ENCODE results near the gene DNM3. TPM values are rescaled to one million over a fixed set of nuclear protein-coding genes. Genes with fewer than 3 reads are reported as not detected.

The DNM3 gene
- total RNA-seq, 1 donor from 2014 or later, result 0.41 TPM

GRCh38 chr1:172154551-172154950 is 313.3 kb downstream of the DNM3 start:
- H3K27me3 Mint-ChIP-seq (ENCODE audit: low read depth), result no peaks in the 10 kb centered on the region
- peaks cover 11% of the 10 kb centered on the region for H3K36me3 Mint-ChIP-seq (ENCODE audit: low read depth)
- peak overlapping the region; percentile 88 for H3K27ac Mint-ChIP-seq
- no peak for DNase-seq (ENCODE audit: low spot score)
- H3K9me3 Mint-ChIP-seq, result peaks cover 12% of the 10 kb centered on the region
- H3K4me1 Mint-ChIP-seq (ENCODE audit: low read depth), result peaks cover 15% of the 10 kb centered on the region
- peak overlapping the region; percentile 52 for H3K4me3 Mint-ChIP-seq (ENCODE audit: low read depth)
- intact Hi-C loops (cut with micrococcal nuclease), result loop anchor here (1.0 to 10.0 kb wide), 3 partner anchors 20 to 120 kb away; no protein-coding TSS in a partner anchor

GRCh38 chr1:172155766-172156165 is 314.5 kb downstream of the DNM3 start:
- no peaks in the 10 kb centered on the region for H3K27me3 Mint-ChIP-seq (ENCODE audit: low read depth)

GRCh38 chr1:172162236-172162635 is 320.9 kb downstream of the DNM3 start:
- Mint-ChIP-seq H3K36me3 (ENCODE audit: low read depth) (no peaks in the 10 kb centered on the region), H3K4me3 (ENCODE audit: low read depth) (no peak overlapping the region), H3K4me1 (ENCODE audit: low read depth) (peaks cover 6% of the 10 kb centered on the region), H3K27me3 (ENCODE audit: low read depth) (no peaks in the 10 kb centered on the region), H3K27ac (no peak overlapping the region), H3K9me3 (no peaks in the 10 kb centered on the region)
- no peak for DNase-seq (ENCODE audit: low spot score)
- intact Hi-C loops (cut with micrococcal nuclease), result no loop called here

More at GRCh38 chr1:172155766-172156165, 314.5 kb downstream of the DNM3 start:
- no peak for DNase-seq (ENCODE audit: low spot score)
- H3K9me3 Mint-ChIP-seq, result peaks cover 12% of the 10 kb centered on the region
- H3K36me3 Mint-ChIP-seq (ENCODE audit: low read depth), result peaks cover 11% of the 10 kb centered on the region
- peaks cover 15% of the 10 kb centered on the region for H3K4me1 Mint-ChIP-seq (ENCODE audit: low read depth)
- intact Hi-C loops (cut with micrococcal nuclease), result loop anchor here (2.0 to 10.0 kb wide), 2 partner anchors 21 to 119 kb away; no protein-coding TSS in a partner anchor
- no peak overlapping the region for H3K27ac Mint-ChIP-seq
- no peak overlapping the region for H3K4me3 Mint-ChIP-seq (ENCODE audit: low read depth)

DNA sequence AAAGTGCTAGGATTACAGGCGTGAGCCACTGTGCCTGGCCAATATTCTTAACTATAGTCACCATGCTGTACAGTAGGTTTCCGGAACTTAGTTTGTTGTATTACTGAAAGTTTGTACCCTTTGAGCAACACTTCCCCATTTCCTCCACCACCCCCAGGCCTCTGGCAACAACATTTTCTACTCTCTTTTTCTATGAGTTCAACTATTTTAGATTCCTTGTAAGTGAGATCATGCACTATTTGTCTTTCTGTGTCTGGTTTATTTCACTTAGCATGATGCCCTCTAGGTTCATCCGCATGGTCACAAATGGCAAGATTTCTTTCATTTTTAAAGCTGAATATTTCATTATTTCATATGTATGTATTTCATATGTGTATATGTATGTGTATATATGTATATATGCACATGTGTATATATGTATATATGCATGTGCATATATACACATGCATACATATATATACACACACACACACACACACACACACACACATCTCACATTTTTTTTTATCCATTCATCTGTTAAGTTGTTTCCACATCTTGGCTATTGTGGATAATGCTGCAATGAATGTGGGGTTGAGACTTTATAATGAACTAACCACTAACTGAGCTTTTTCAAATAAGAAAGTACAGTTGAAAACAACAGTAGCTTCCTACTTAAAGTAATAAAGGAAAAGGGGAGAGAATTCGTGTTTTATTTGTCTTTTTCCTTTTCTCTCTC is 322.4 kb downstream of the DNM3 start:
- H3K9me3 Mint-ChIP-seq, result no peaks in the 10 kb centered on the region
- no peak for DNase-seq (ENCODE audit: low spot score)

DNA sequence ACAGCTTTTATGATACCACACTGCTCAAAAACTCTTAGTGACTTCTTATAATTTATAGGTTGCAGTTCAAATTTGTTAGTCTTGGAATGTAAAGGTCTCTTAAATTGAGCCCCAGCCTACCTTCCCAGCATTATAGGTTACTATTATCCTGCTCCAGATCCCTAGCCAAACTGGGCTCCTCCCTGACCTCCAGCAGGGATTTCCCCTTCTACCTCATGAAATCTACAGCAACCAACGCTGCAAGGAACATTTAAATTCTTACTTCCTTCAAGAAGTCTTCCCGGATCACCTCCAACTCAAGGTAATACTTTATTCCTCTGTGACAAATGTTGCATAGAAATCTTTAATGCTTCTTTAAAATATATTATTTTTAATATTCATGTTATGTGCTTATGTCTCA is 324.1 kb downstream of the DNM3 start:
- no peaks in the 10 kb centered on the region for H3K9me3 Mint-ChIP-seq

More for the DNA sequence above, 322.4 kb downstream of the DNM3 start:
- Mint-ChIP-seq H3K27ac (no peak overlapping the region), H3K4me1 (ENCODE audit: low read depth) (peaks cover 6% of the 10 kb centered on the region), H3K36me3 (ENCODE audit: low read depth) (no peaks in the 10 kb centered on the region), H3K27me3 (ENCODE audit: low read depth) (no peaks in the 10 kb centered on the region), H3K4me3 (ENCODE audit: low read depth) (no peak overlapping the region)
- intact Hi-C loops (cut with micrococcal nuclease), result no loop called here

DNA sequence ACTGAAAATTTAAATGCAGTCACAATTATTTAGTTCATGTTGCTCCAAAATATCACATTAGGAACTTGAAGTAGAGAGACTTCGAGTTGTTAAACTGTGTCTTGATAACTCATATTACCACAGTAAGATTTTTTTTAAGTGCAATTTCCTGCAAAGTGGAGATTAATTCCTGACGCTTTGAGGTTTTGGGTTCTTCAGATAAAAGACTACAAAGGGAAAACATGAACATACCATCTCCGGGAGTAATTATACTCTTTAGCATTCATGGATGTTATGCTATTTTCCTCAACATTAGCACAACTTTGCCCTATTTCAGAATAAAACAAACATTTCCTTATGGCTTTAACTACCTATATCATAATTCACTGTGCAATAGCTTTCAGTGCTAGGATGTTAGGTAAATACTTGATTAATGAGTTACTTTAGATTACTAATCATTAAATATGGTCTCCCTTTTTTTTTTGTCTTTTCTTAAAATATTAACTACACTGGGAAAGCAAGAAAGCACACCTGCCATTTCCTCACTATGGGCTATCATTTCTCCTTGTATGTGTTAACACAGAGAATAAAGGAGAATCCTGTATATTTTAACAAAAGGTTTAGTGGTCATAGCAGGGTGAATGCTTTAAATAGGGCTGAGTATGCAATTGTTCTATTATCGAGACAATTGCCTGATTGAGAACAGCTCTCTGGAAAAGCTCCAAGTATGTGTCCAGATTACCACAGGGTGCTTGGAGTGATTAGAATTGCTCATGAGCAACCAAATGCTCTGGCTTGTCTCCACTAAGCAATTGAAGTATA is 326.7 kb downstream of the DNM3 start:
- DNase-seq (ENCODE audit: low spot score), result no peak
- Mint-ChIP-seq H3K4me3 (ENCODE audit: low read depth) (no peak overlapping the region), H3K36me3 (ENCODE audit: low read depth) (no peaks in the 10 kb centered on the region), H3K27ac (no peak overlapping the region), H3K27me3 (ENCODE audit: low read depth) (peaks cover 1% of the 10 kb centered on the region), H3K4me1 (ENCODE audit: low read depth) (peaks cover 6% of the 10 kb centered on the region), H3K9me3 (no peaks in the 10 kb centered on the region)
- intact Hi-C loops (cut with micrococcal nuclease), result no loop called here

More for the DNA sequence above, 324.1 kb downstream of the DNM3 start:
- Mint-ChIP-seq H3K4me3 (ENCODE audit: low read depth) (no peak overlapping the region), H3K27ac (no peak overlapping the region), H3K4me1 (ENCODE audit: low read depth) (peaks cover 6% of the 10 kb centered on the region), H3K36me3 (ENCODE audit: low read depth) (no peaks in the 10 kb centered on the region), H3K27me3 (ENCODE audit: low read depth) (no peaks in the 10 kb centered on the region)
- DNase-seq (ENCODE audit: low spot score), result no peak
- intact Hi-C loops (cut with micrococcal nuclease), result no loop called here

DNA sequence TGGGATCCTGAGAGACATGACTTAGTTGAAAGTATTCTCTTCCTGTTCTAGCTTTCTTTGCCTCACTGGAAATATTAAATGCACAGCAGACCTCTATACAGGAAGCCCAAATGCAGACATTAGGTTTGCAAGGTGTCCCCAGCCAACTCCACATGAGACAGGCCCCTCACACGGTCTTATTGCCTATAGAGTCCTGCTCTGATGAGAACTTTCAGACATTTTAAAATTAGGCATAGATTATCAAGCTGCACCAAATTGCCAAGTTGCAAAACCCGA is 327.2 kb downstream of the DNM3 start:
- Mint-ChIP-seq H3K4me1 (ENCODE audit: low read depth) (peaks cover 6% of the 10 kb centered on the region), H3K9me3 (no peaks in the 10 kb centered on the region), H3K4me3 (ENCODE audit: low read depth) (no peak overlapping the region), H3K27me3 (ENCODE audit: low read depth) (peaks cover 2% of the 10 kb centered on the region), H3K27ac (no peak overlapping the region), H3K36me3 (ENCODE audit: low read depth) (no peaks in the 10 kb centered on the region)
- no peak for DNase-seq (ENCODE audit: low spot score)
- intact Hi-C loops (cut with micrococcal nuclease), result no loop called here

- Mint-ChIP-seq H3K27ac (no peak overlapping the region), H3K36me3 (ENCODE audit: low read depth) (no peaks in the 10 kb centered on the region), H3K4me1 (ENCODE audit: low read depth) (peaks cover 6% of the 10 kb centered on the region), H3K9me3 (no peaks in the 10 kb centered on the region), H3K4me3 (ENCODE audit: low read depth) (no peak overlapping the region), H3K27me3 (ENCODE audit: low read depth) (peaks cover 2% of the 10 kb centered on the region)
- intact Hi-C loops (cut with micrococcal nuclease), result no loop called here
- DNase-seq (ENCODE audit: low spot score), result no peak
Measured at GRCh38 chr1:172169836-172170235, 328.5 kb downstream of the DNM3 start.

GRCh38 chr1:172172352-172172831 is 331.1 kb downstream of the DNM3 start:
- intact Hi-C loops (cut with micrococcal nuclease), result no loop called here
- DNase-seq (ENCODE audit: low spot score), result no peak
- Mint-ChIP-seq H3K9me3 (no peaks in the 10 kb centered on the region), H3K36me3 (ENCODE audit: low read depth) (no peaks in the 10 kb centered on the region), H3K4me3 (ENCODE audit: low read depth) (no peak overlapping the region), H3K27ac (no peak overlapping the region), H3K27me3 (ENCODE audit: low read depth) (peaks cover 2% of the 10 kb centered on the region), H3K4me1 (ENCODE audit: low read depth) (peaks cover 6% of the 10 kb centered on the region)

DNA sequence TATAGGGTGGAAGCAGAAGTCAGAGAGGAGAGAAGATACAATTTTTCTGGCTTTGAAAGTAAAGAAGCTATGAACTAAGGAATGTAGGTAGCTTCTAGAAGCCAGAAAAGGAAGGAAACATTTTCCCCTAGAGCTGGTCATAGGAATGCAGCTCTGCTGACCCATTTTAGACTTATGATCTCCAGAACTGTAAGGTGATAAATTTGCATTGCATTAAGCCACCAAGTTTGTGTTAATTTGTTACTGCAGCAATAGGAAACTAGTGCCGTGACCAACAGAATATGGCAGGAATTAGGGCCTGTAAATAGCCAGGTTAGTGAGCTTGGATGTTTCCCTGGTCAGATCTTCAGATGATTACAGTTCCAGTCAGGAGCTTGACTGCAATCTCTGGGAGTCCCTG is 334.9 kb downstream of the DNM3 start:
- intact Hi-C loops (cut with micrococcal nuclease), result no loop called here
- no peaks in the 10 kb centered on the region for H3K9me3 Mint-ChIP-seq
- H3K4me1 Mint-ChIP-seq (ENCODE audit: low read depth), result peaks cover 13% of the 10 kb centered on the region
- H3K36me3 Mint-ChIP-seq (ENCODE audit: low read depth), result no peaks in the 10 kb centered on the region
- no peak for DNase-seq (ENCODE audit: low spot score)
- peaks cover 2% of the 10 kb centered on the region for H3K27me3 Mint-ChIP-seq (ENCODE audit: low read depth)
- no peak overlapping the region for H3K27ac Mint-ChIP-seq
- H3K4me3 Mint-ChIP-seq (ENCODE audit: low read depth), result no peak overlapping the region

DNA sequence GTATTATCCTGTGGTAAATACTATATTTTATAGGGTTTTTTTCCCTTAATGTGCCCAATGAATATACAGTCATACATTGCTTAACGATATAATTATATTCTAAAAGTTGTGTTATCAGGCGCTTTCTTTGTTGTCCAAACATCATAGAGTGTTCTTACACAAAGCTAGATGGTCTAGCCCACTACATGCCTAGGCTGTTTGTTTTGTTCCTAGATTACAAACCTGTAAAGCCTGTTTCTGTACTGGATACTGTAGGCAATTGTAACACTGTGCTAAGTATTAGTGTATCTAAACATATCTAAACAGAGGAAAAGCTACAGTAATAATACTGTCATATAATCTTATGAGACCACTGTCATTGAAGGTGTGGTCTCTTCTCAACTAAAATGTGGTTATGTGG is 336.6 kb downstream of the DNM3 start:
- H3K9me3 Mint-ChIP-seq, result no peaks in the 10 kb centered on the region
- H3K4me1 Mint-ChIP-seq (ENCODE audit: low read depth), result peaks cover 28% of the 10 kb centered on the region
- peaks cover 2% of the 10 kb centered on the region for H3K27me3 Mint-ChIP-seq (ENCODE audit: low read depth)
- no peak overlapping the region for H3K4me3 Mint-ChIP-seq (ENCODE audit: low read depth)
- H3K27ac Mint-ChIP-seq, result no peak overlapping the region
- peaks cover 2% of the 10 kb centered on the region for H3K36me3 Mint-ChIP-seq (ENCODE audit: low read depth)
- intact Hi-C loops (cut with micrococcal nuclease), result no loop called here
- DNase-seq (ENCODE audit: low spot score), result no peak

DNA sequence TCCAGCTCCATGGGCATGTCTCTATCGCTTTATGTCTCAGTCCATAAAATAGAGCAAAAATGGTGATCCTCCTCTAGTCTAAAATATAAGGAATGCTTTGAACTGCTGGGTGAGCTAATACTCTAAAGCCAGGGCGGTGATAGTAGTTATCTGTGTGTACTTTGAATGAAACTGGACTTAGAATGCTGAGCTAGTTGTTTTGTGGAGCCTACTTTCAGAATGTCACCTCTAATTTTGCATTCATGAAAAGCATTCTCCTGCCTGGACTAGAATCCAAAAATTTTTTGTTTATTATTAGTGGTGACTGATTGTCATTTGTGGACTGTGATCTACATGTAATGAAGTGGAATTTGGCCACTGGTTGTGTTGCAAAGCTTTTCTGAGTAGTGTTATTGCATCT is 337.6 kb downstream of the DNM3 start:
- no peak for DNase-seq (ENCODE audit: low spot score)
- Mint-ChIP-seq H3K9me3 (no peaks in the 10 kb centered on the region), H3K27ac (no peak overlapping the region), H3K4me3 (ENCODE audit: low read depth) (no peak overlapping the region), H3K36me3 (ENCODE audit: low read depth) (peaks cover 2% of the 10 kb centered on the region), H3K27me3 (ENCODE audit: low read depth) (no peaks in the 10 kb centered on the region), H3K4me1 (ENCODE audit: low read depth) (peaks cover 30% of the 10 kb centered on the region)
- intact Hi-C loops (cut with micrococcal nuclease), result no loop called here

- Mint-ChIP-seq H3K36me3 (ENCODE audit: low read depth) (peaks cover 2% of the 10 kb centered on the region), H3K4me3 (ENCODE audit: low read depth) (no peak overlapping the region), H3K9me3 (no peaks in the 10 kb centered on the region), H3K27me3 (ENCODE audit: low read depth) (no peaks in the 10 kb centered on the region), H3K27ac (no peak overlapping the region), H3K4me1 (ENCODE audit: low read depth) (peaks cover 35% of the 10 kb centered on the region)
- intact Hi-C loops (cut with micrococcal nuclease), result loop anchor here (2.0 to 5.0 kb wide), 4 partner anchors 159 to 1977 kb away; partner anchors contain the start of gene RABGAP1L
- DNase-seq (ENCODE audit: low spot score), result no peak
Measured at GRCh38 chr1:172179918-172180317, 338.6 kb downstream of the DNM3 start.
